Measurements from ENCODE around the gene KIF16B.

- TF ChIP-seq TAF1 (conservative IDR thresholded peaks at IDR 0.05) (no peak), CTCF (IDR thresholded peaks at IDR 0.05; ENCODE audit: low read depth, low read length, missing input control) (no peak), YY1 (IDR thresholded peaks at IDR 0.05) (no peak), REST (IDR thresholded peaks at IDR 0.05) (no peak), MAX (IDR thresholded peaks at IDR 0.05) (no peak), SP1 (IDR thresholded peaks at IDR 0.05) (no peak), ATF3 (IDR thresholded peaks at IDR 0.05) (no peak)
These were observed 13.8 kb upstream of the KIF16B start for GRCh38 chr20:16587066-16587465.

All from liver (tissue), 3 donors.